ENCODE data around the gene TLE3.

TLE3 gene

GRCh38 chr15:70087708-70088352 is 9.9 kb downstream of the TLE3 start:
- ChIA-PET POLR2A (no interaction called here), CTCF (no interaction called here)
- Histone ChIP-seq H3K9me3 (ENCODE audit: control extremely low read depth in 1 of 5, control insufficient read depth in 4 of 5, insufficient read depth in 2 of 5, low read depth in 1 of 5, low read length in 4 of 5) (no peaks in the 10 kb centered on the region), H3K27ac (ENCODE audit: insufficient read depth in 1 of 2, low read depth in 1 of 2, low read length in 2 of 2, poor library complexity in 1 of 2, severe bottlenecking in 2 of 2) (no peak overlapping the region), H3K36me3 (ENCODE audit: control insufficient read depth in 4 of 4, insufficient read depth in 4 of 4, low read length in 3 of 4) (peaks cover 6 to 87% (median 56%) of the 10 kb centered on the region in 4 experiments), H3K27me3 (replicated peaks in 2 of 5; ENCODE audit: control insufficient read depth in 4 of 5, insufficient read depth in 5 of 5, low read length in 4 of 5) (no peaks in the 10 kb centered on the region), H3K4me1 (ENCODE audit: control extremely low read depth in 1 of 4, control insufficient read depth in 4 of 4, insufficient read depth in 4 of 4, low read length in 3 of 4) (peaks cover 3 to 50% (median 42%) of the 10 kb centered on the region in 4 experiments), H3K4me3 (ENCODE audit: control insufficient read depth in 1 of 7, extremely low read depth in 1 of 7, insufficient read depth in 4 of 7, low read depth in 2 of 7, low read length in 6 of 7) (no peak overlapping the region)
- DNase-seq, result no peak
- WGBS (ENCODE audit: insufficient coverage), result 88% methylated on average over 5 of the region's 12 CpGs

DNA sequence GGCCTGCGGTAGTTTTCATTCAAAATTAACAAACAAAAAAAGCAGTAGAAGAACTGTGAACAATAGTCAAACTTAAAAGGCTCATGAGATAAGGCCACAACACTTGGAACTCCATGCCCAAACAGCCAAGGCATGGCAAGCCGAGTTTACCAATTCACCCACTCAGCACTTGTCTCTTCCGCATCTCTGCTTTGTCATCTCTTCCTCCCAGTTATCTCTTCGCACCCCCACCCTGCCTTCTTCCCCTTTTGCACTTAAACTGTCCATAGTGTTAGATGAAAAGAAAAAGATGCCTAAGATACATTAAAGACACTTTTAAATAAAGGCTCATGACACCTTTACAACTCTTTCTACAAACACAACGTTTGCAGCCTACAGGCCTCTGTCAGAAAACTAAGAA is 11.1 kb downstream of the TLE3 start:
- no peaks in the 10 kb centered on the region for H3K27me3 ChIP-seq (replicated peaks in 2 of 5; ENCODE audit: control insufficient read depth in 4 of 5, insufficient read depth in 5 of 5, low read length in 4 of 5)
- WGBS (ENCODE audit: insufficient coverage), result 8% methylated on average over 4 of the region's 5 CpGs
- H3K27ac ChIP-seq (ENCODE audit: insufficient read depth in 1 of 2, low read depth in 1 of 2, low read length in 2 of 2, poor library complexity in 1 of 2, severe bottlenecking in 2 of 2), result no peak overlapping the region
- ChIA-PET CTCF (interaction anchor here (0.7 to 1.3 kb wide), 3 partner anchors 9 to 57 kb away, joined by 3 read pairs; no protein-coding TSS in a partner anchor), POLR2A (interaction anchor here (0.7 kb wide), 1 partner anchor 15 kb away, joined by 3 read pairs; no protein-coding TSS in a partner anchor)
- H3K4me3 ChIP-seq (ENCODE audit: control insufficient read depth in 1 of 7, extremely low read depth in 1 of 7, insufficient read depth in 4 of 7, low read depth in 2 of 7, low read length in 6 of 7), result no peak overlapping the region
- H3K4me1 ChIP-seq (ENCODE audit: control extremely low read depth in 1 of 4, control insufficient read depth in 4 of 4, insufficient read depth in 4 of 4, low read length in 3 of 4), result peaks cover 0 to 38% (median 30%) of the 10 kb centered on the region in 4 experiments
- peaks cover 8 to 88% (median 53%) of the 10 kb centered on the region in 4 experiments for H3K36me3 ChIP-seq (ENCODE audit: control insufficient read depth in 4 of 4, insufficient read depth in 4 of 4, low read length in 3 of 4)
- peak; percentile 57 to 81 (median 72) for DNase-seq
- no peaks in the 10 kb centered on the region for H3K9me3 ChIP-seq (ENCODE audit: control extremely low read depth in 1 of 5, control insufficient read depth in 4 of 5, insufficient read depth in 2 of 5, low read depth in 1 of 5, low read length in 4 of 5)

DNA sequence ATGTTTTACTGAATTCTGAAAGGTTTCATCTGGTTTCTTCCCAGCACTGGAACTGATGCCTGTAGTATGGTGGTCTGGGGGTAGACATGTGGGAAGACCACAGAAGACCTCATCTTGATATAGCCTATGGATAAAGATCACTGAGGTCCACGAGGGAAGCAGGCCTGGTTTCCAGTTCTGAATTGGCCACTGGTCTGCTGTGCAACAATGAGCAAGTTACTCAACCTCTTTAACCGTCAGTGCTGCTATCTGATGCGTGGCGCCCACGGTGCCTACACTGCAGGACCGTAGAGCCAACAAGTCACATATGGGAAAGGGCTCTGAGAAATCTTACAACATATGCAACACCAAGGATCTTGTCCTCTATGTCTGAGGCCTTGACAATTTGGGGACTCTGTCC is 13.3 kb downstream of the TLE3 start:
- POLR2A ChIA-PET, result no interaction called here
- peaks cover 19 to 88% (median 59%) of the 10 kb centered on the region in 4 experiments for H3K36me3 ChIP-seq (ENCODE audit: control insufficient read depth in 4 of 4, insufficient read depth in 4 of 4, low read length in 3 of 4)

GRCh38 chr15:70083946-70084345 is 13.8 kb downstream of the TLE3 start:
- WGBS (ENCODE audit: insufficient coverage), result no CpG with 5 or more reads among the region's 1 CpG
- no peak for DNase-seq
- ChIA-PET POLR2A (no interaction called here), CTCF (interaction anchor here (1.3 kb wide), 1 partner anchor 10 kb away, joined by 6 read pairs; no protein-coding TSS in a partner anchor)
- no peaks in the 10 kb centered on the region for H3K9me3 ChIP-seq (ENCODE audit: control extremely low read depth in 1 of 5, control insufficient read depth in 4 of 5, insufficient read depth in 2 of 5, low read depth in 1 of 5, low read length in 4 of 5)
- H3K27ac ChIP-seq (ENCODE audit: insufficient read depth in 1 of 2, low read depth in 1 of 2, low read length in 2 of 2, poor library complexity in 1 of 2, severe bottlenecking in 2 of 2), result no peak overlapping the region
- no peaks in the 10 kb centered on the region for H3K27me3 ChIP-seq (replicated peaks in 2 of 5; ENCODE audit: control insufficient read depth in 4 of 5, insufficient read depth in 5 of 5, low read length in 4 of 5)
- H3K36me3 ChIP-seq (ENCODE audit: control insufficient read depth in 4 of 4, insufficient read depth in 4 of 4, low read length in 3 of 4), result peaks cover 19 to 88% (median 60%) of the 10 kb centered on the region in 4 experiments
- peaks cover 0 to 25% (median 20%) of the 10 kb centered on the region in 4 experiments for H3K4me1 ChIP-seq (ENCODE audit: control extremely low read depth in 1 of 4, control insufficient read depth in 4 of 4, insufficient read depth in 4 of 4, low read length in 3 of 4)
- no peak overlapping the region for H3K4me3 ChIP-seq (ENCODE audit: control insufficient read depth in 1 of 7, extremely low read depth in 1 of 7, insufficient read depth in 4 of 7, low read depth in 2 of 7, low read length in 6 of 7)

More for the DNA sequence above, 13.3 kb downstream of the TLE3 start:
- Histone ChIP-seq H3K4me1 (ENCODE audit: control extremely low read depth in 1 of 4, control insufficient read depth in 4 of 4, insufficient read depth in 4 of 4, low read length in 3 of 4) (peaks cover 0 to 25% (median 22%) of the 10 kb centered on the region in 4 experiments), H3K9me3 (ENCODE audit: control extremely low read depth in 1 of 5, control insufficient read depth in 4 of 5, insufficient read depth in 2 of 5, low read depth in 1 of 5, low read length in 4 of 5) (no peaks in the 10 kb centered on the region), H3K27ac (ENCODE audit: insufficient read depth in 1 of 2, low read depth in 1 of 2, low read length in 2 of 2, poor library complexity in 1 of 2, severe bottlenecking in 2 of 2) (no peak overlapping the region), H3K4me3 (ENCODE audit: control insufficient read depth in 1 of 7, extremely low read depth in 1 of 7, insufficient read depth in 4 of 7, low read depth in 2 of 7, low read length in 6 of 7) (no peak overlapping the region), H3K27me3 (replicated peaks in 2 of 5; ENCODE audit: control insufficient read depth in 4 of 5, insufficient read depth in 5 of 5, low read length in 4 of 5) (no peaks in the 10 kb centered on the region)
- WGBS (ENCODE audit: insufficient coverage), result 82% methylated on average over 6 of the region's 6 CpGs
- DNase-seq, result no peak
- CTCF ChIA-PET, result no interaction called here

DNA sequence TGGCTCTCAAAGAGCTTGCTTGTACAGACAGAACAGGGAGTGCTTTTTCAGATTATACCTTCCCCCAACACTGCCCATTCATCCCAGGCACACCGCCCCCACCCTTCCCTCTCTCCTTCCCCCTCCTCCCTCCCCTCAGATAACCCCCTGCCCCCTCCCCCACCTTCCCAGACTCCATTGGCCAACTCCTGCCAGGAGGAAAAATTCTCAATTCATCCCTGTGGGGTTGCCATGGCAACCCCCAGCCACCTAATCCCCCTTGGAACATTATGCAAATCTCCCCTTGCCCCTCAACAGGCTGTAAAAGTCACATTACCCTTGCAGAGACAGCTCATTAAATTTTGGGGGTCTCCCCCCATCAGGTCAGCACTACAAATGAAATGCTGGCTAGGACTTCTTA is 14.3 kb downstream of the TLE3 start:
- H3K36me3 ChIP-seq (ENCODE audit: control insufficient read depth in 4 of 4, insufficient read depth in 4 of 4, low read length in 3 of 4), result peaks cover 19 to 90% (median 62%) of the 10 kb centered on the region in 4 experiments
- peaks cover 0 to 25% (median 20%) of the 10 kb centered on the region in 4 experiments for H3K4me1 ChIP-seq (ENCODE audit: control extremely low read depth in 1 of 4, control insufficient read depth in 4 of 4, insufficient read depth in 4 of 4, low read length in 3 of 4)
- no CpG with 5 or more reads among the region's 1 CpG for WGBS (ENCODE audit: insufficient coverage)
- H3K27ac ChIP-seq (ENCODE audit: insufficient read depth in 1 of 2, low read depth in 1 of 2, low read length in 2 of 2, poor library complexity in 1 of 2, severe bottlenecking in 2 of 2), result no peak overlapping the region
- DNase-seq, result no peak
- ChIA-PET CTCF (interaction anchor here (1.0 to 1.6 kb wide), 3 partner anchors 9 to 15 kb away, joined by 3 to 6 read pairs (median 4); partner anchors contain the start of gene TLE3), POLR2A (no interaction called here)
- H3K27me3 ChIP-seq (replicated peaks in 2 of 5; ENCODE audit: control insufficient read depth in 4 of 5, insufficient read depth in 5 of 5, low read length in 4 of 5), result no peaks in the 10 kb centered on the region
- no peak overlapping the region for H3K4me3 ChIP-seq (ENCODE audit: control insufficient read depth in 1 of 7, extremely low read depth in 1 of 7, insufficient read depth in 4 of 7, low read depth in 2 of 7, low read length in 6 of 7)
- H3K9me3 ChIP-seq (ENCODE audit: control extremely low read depth in 1 of 5, control insufficient read depth in 4 of 5, insufficient read depth in 2 of 5, low read depth in 1 of 5, low read length in 4 of 5), result no peaks in the 10 kb centered on the region

DNA sequence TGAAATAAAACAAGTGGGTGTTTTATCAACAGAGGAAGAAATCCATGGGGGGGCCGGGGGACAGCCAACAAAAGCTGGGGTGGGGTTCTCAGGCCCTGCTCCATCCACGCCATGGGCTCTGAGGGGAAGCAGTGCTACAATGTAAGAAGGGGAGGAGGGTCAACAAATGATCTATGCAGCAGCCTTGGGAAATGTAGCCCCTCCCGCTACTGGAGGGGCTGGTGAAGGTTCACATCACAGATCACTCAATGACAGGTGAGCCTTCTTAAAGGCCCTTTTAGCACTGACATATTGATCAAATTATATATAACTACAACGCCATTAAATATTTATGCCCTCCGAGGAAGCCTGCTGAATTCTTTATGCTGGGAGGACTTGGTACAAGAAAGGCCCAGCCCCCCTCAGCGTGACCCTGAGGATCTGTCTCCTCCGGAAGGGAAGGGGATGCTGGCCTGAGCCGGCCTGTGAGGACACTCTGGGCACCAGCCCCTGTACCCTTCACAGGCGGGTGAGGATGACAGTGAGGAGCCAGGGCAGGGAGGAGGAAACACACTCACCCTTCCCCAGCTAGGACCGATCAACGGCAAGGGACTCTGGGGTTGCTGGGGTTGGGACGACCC is 15.3 kb downstream of the TLE3 start:
- Histone ChIP-seq H3K9me3 (ENCODE audit: control extremely low read depth in 1 of 5, control insufficient read depth in 4 of 5, insufficient read depth in 2 of 5, low read depth in 1 of 5, low read length in 4 of 5) (no peaks in the 10 kb centered on the region), H3K27me3 (replicated peaks in 2 of 5; ENCODE audit: control insufficient read depth in 4 of 5, insufficient read depth in 5 of 5, low read length in 4 of 5) (no peaks in the 10 kb centered on the region), H3K27ac (ENCODE audit: insufficient read depth in 1 of 2, low read depth in 1 of 2, low read length in 2 of 2, poor library complexity in 1 of 2, severe bottlenecking in 2 of 2) (no peak overlapping the region), H3K4me3 (ENCODE audit: control insufficient read depth in 1 of 7, extremely low read depth in 1 of 7, insufficient read depth in 4 of 7, low read depth in 2 of 7, low read length in 6 of 7) (no peak overlapping the region), H3K4me1 (ENCODE audit: control extremely low read depth in 1 of 4, control insufficient read depth in 4 of 4, insufficient read depth in 4 of 4, low read length in 3 of 4) (peaks cover 0 to 19% (median 15%) of the 10 kb centered on the region in 4 experiments), H3K36me3 (ENCODE audit: control insufficient read depth in 4 of 4, insufficient read depth in 4 of 4, low read length in 3 of 4) (peaks cover 19 to 88% (median 60%) of the 10 kb centered on the region in 4 experiments)
- no peak for DNase-seq
- ChIA-PET POLR2A (interaction anchor here (0.7 kb wide), 1 partner anchor 9 kb away, joined by 3 read pairs; no protein-coding TSS in a partner anchor), CTCF (interaction anchor here (1.0 to 1.6 kb wide), 2 partner anchors 10 to 16 kb away, joined by 3 to 4 read pairs; partner anchors contain the start of gene TLE3)
- 96% methylated on average over 5 of the region's 12 CpGs for WGBS (ENCODE audit: insufficient coverage)

DNA sequence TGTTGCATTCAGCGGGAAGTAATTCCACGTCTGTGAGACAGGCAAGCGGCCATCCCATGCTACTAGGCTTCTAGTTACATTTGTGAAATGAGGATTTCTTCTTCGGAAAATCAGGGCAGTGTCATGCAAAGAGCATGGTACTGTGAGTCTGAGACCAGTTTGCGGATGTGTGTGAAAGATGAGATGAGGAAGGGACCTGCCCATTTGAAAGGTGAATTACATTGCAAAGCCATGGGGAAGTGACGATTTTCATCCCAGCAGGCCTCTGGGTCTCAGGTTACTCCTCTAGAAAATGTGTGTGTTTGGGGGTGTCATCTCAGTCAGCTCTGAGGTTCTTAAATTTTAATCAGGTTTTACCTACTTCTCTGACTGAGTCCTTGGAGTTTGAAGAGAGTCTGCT is 16.1 kb downstream of the TLE3 start:
- Histone ChIP-seq H3K27ac (ENCODE audit: insufficient read depth in 1 of 2, low read depth in 1 of 2, low read length in 2 of 2, poor library complexity in 1 of 2, severe bottlenecking in 2 of 2) (no peak overlapping the region), H3K9me3 (ENCODE audit: control extremely low read depth in 1 of 5, control insufficient read depth in 4 of 5, insufficient read depth in 2 of 5, low read depth in 1 of 5, low read length in 4 of 5) (no peaks in the 10 kb centered on the region), H3K4me1 (ENCODE audit: control extremely low read depth in 1 of 4, control insufficient read depth in 4 of 4, insufficient read depth in 4 of 4, low read length in 3 of 4) (peaks cover 0 to 11% (median 8%) of the 10 kb centered on the region in 4 experiments), H3K36me3 (ENCODE audit: control insufficient read depth in 4 of 4, insufficient read depth in 4 of 4, low read length in 3 of 4) (peaks cover 19 to 85% (median 60%) of the 10 kb centered on the region in 4 experiments), H3K27me3 (replicated peaks in 2 of 5; ENCODE audit: control insufficient read depth in 4 of 5, insufficient read depth in 5 of 5, low read length in 4 of 5) (no peaks in the 10 kb centered on the region), H3K4me3 (ENCODE audit: control insufficient read depth in 1 of 7, extremely low read depth in 1 of 7, insufficient read depth in 4 of 7, low read depth in 2 of 7, low read length in 6 of 7) (no peak overlapping the region)
- POLR2A ChIA-PET, result interaction anchor here (1.2 kb wide), 1 partner anchor 9 kb away, joined by 3 read pairs; no protein-coding TSS in a partner anchor
- no peak for DNase-seq
- 82% methylated on average over 6 of the region's 6 CpGs for whole genome bisulfite sequencing (ENCODE audit: insufficient coverage)
- CTCF ChIA-PET, result no interaction called here

Data from common myeloid progenitor, CD34-positive (primary cell).